AG04449 (cell line): ENCODE data around the gene CDKL4.
"Not testable (repeated sequence)": the region's sequence is repeated elsewhere in the genome, so short reads cannot be mapped to it uniquely, and the experiment has no call there.

Experiments used
- CTCF ChIA-PET: fragments of 350-600 bp; formaldehyde crosslinking; extraction: SDS; loops from one replicate; lab custom pipeline; 2021; ENCODE audit warnings: antibody characterized with exemption; lab: Yijun Ruan, JAX
- POLR2A ChIA-PET: fragments of 400-600, 350-600 bp; formaldehyde crosslinking; extraction: SDS; loops from one replicate; lab custom pipeline; 2020; ENCODE audit warnings: antibody characterized with exemption, inconsistent platforms; lab: Yijun Ruan, JAX
- DNase-seq: peaks from one replicate; pipeline ENCODE4 v3.0.0-alpha.2; 2010; ENCODE audit warnings: low read depth, low spot score
- H3K4me3 ChIP-seq: 2 replicates; pipeline ENCODE4 v1.5.1; 2011; ENCODE audit warnings: low read depth, mild to moderate bottlenecking, control low read depth, low read length
- CTCF ChIP-seq: IDR thresholded peaks from one replicate; pipeline ENCODE4 v1.5.1; 2011; ENCODE audit warnings: mild to moderate bottlenecking, moderate library complexity, low read length, control low read depth, inconsistent platforms; ENCODE audit not compliant: insufficient read depth; ENCODE audit errors: missing control alignments

The CDKL4 gene

GRCh38 chr2:39144416-39144815 is 99.4 kb downstream of the CDKL4 start:
- ChIA-PET CTCF (no interaction called here), POLR2A (no interaction called here)
- no peak for TF ChIP-seq CTCF
- no peak for DNase-seq
- H3K4me3 ChIP-seq, result no peak overlapping the region

GRCh38 chr2:39142904-39143605 is 100.7 kb downstream of the CDKL4 start:
- CTCF ChIA-PET, result interaction anchor here (1.1 kb wide), 1 partner anchor 18 kb away, joined by 6 read pairs; no protein-coding TSS in a partner anchor
- POLR2A ChIA-PET, result no interaction called here
- TF ChIP-seq CTCF, result no peak
- no peak overlapping the region for H3K4me3 ChIP-seq
- no peak for DNase-seq

DNA sequence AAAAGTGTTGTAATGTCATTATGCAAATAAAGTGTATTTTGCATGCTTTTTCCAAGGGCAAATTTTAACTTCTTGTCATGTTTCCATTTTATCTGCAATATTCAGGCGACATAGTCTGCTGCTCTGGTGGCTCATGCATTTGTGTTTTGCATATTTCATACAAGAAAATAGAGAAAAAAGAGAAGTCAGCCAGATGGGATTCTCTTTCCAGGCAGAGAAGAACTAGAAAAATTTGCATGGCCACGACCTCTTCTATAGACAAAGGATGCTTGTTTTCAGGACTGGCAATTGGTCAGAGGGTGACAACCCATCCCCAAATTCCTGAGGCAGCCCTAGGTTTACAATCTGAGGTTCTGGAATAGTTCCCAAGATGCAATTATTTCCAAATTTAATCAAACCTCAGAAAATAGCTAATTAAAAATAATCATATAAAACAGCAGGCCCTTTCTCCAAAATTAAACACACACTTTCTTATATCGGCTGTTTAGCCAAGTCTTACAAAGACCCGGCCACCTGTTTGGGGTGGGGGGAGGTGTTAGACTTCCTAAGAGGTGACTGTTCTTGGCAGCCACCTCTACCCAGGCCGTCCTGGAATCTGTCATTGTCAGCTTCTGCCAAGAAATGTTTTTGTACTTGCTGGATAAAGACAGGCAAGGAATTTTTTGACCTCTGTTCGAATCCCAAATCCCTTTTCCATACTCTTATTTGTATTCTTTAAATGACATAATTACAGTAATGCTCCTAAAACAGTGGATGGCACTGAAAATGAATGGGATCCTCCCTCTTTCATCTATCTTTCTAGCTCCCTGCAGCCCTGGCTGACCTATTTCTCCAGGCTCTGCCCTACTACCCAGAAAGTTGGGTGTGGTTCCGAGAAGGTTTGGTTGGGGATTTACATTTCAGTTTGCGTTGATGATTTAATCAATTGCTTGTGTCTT is 102.2 kb downstream of the CDKL4 start:
- no peak overlapping the region for H3K4me3 ChIP-seq
- no peak for DNase-seq
- TF ChIP-seq CTCF, result no peak
- CTCF ChIA-PET, result interaction anchor here (0.9 kb wide), 1 partner anchor 15 kb away, joined by 3 read pairs; no protein-coding TSS in a partner anchor
- POLR2A ChIA-PET, result no interaction called here

DNA sequence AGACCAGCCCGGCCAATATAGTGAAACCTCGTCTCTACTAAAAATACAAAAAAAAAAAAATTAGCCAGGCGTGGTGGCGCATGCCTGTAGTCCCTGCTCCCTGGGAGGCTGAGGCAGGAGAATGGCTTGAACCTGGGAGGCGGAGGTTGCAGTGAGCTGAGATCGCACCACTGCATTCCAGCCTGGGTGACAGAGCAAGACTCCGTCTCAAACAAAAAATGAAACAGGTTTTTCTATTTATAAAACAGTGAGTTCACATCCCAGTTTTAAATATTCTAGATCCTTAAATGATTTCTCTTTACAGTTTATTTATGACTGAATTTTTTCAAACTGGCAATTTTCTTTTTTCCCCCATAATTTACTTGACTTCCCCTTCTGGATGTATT is 102.8 kb downstream of the CDKL4 start:
- POLR2A ChIA-PET, DNase-seq, H3K4me3 ChIP-seq: not testable (repeated sequence)
- CTCF ChIA-PET, result interaction anchor here (0.9 kb wide), 1 partner anchor 14 kb away, joined by 3 read pairs; no protein-coding TSS in a partner anchor

DNA sequence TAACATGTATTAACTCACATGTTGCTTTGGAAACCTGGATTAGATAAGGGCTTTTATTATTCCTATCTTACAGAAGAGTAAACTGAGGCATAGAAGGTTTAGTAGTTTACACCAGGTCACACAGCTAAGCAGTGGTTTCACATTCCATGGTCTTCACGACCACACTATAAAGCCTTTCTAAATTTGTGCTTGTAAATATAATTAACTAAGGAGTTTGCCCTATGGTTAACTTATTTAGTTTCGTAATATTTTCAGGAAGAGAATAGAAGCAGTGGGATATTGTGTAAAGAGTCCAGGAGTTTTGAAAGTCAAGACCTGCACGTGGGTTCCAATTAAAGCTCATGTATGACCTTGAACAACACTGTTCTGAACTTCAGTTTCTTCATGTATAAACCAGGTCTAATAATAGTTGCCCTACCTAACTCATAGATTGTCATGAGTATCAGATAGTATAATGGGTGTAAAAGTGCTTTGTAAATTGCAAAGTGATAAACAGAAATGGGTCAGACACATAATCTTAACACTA is 103.4 kb downstream of the CDKL4 start:
- POLR2A ChIA-PET, result no interaction called here
- TF ChIP-seq CTCF, result no peak
- DNase-seq, result no peak
- CTCF ChIA-PET, result interaction anchor here (0.9 to 1.3 kb wide), 3 partner anchors 13 to 87 kb away, joined by 3 to 4 read pairs (median 3); no protein-coding TSS in a partner anchor
- no peak overlapping the region for H3K4me3 ChIP-seq

- no peak for DNase-seq
- ChIA-PET POLR2A (no interaction called here), CTCF (interaction anchor here (0.9 to 1.3 kb wide), 3 partner anchors 16 to 88 kb away, joined by 3 to 4 read pairs (median 3); no protein-coding TSS in a partner anchor)
- no peak for TF ChIP-seq CTCF
- H3K4me3 ChIP-seq, result no peak overlapping the region
Measured at GRCh38 chr2:39139511-39140237, 104.1 kb downstream of the CDKL4 start.
